Left ventricle myocardium inferior (tissue), 1 donor: ENCODE results near the gene NCBP2. TPM values are rescaled to one million over a fixed set of nuclear protein-coding genes. Genes with fewer than 3 reads are reported as not detected.

Source experiments
- DNase-seq: peaks from one replicate; pipeline ENCODE4 v3.0.0-alpha.2; 2020
- H3K27ac ChIP-seq: fragments of 200-600 bp; replicated peaks from 2 replicates; pipeline ENCODE4 v1.8.0; 2021
- H3K27me3 ChIP-seq: fragments of 200-600 bp; 2 replicates; pipeline ENCODE4 v1.8.0; 2021; ENCODE audit warnings: low read depth
- H3K36me3 ChIP-seq: fragments of 200-600 bp; 2 replicates; pipeline ENCODE4 v1.8.0; 2021
- H3K4me1 ChIP-seq: fragments of 200-600 bp; 2 replicates; pipeline ENCODE4 v1.8.0; 2021
- H3K4me3 ChIP-seq: fragments of 200-600 bp; 2 replicates; pipeline ENCODE4 v1.8.0; 2021; ENCODE audit warnings: mild to moderate bottlenecking, moderate library complexity
- H3K9me3 ChIP-seq: fragments of 200-600 bp; replicated peaks from 2 replicates; pipeline ENCODE4 v1.8.0; 2021
- intact Hi-C: fragments of 100-400 bp; cut with micrococcal nuclease; formaldehyde crosslinking; loops from one replicate; pipeline ENCODE4 v1.11.0; 2022
- total RNA-seq: library from RNA; stranded (reverse); fragmentation: NEBNext Ultra II Directional; extraction: Animal tissue kit (Norgen Biotek cat#: 25700); gene quantifications from one replicate; pipeline ENCODE4 v1.2.1, GENCODE V29; 2021
- TF ChIP-seq, protein P1 (sequence below): fragments of 200-600 bp; IDR thresholded peaks from 2 replicates; pipeline ENCODE4 v1.8.0; 2021; ENCODE audit warnings: antibody characterized with exemption, mild to moderate bottlenecking, borderline replicate concordance
- donor health status: DM: no; HTN: yes; CAD: no; lungs with severe emphysema.

The NCBP2 gene
- total RNA-seq, 1 donor from 2014 or later = 36.9 TPM

DNA sequence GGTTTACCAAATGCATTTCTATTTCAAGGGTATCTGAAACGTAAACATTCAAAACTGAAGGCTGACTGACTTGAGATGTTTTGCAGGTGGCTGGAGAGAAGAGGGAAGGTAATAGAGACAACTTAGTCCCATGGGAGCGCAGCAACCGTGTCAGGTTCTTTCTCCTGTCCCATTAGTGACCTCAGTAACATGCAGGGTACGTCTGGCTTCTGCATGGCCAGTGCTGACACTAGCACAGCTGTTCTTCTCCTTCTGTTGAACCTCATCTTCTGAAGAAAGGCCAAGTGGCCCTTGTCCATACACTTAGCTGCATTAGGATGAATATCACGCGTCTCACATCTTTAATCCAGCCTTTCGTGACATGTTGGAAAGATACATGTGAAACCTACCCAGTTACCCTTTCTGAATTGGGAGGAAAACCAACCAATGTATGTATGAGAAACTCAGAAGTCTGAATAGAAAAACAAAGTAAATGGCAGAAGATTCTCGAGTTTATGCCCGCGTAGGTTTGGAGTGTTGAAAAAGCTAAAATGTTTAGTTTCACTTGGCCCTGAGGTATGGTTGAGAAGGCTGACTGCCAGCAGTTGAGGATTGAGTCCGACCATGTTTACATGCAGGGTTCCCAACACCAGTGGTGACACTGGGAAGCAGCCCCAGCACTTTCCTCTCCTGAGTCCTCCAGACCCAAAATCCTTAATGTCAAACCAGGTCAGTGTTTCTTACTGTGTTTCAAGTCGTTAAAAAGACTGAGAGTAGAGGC lies 10.3 kb downstream of the NCBP2 start:
- no peaks in the 10 kb centered on the region for H3K27me3 ChIP-seq
- H3K9me3 ChIP-seq = no peaks in the 10 kb centered on the region

DNA sequence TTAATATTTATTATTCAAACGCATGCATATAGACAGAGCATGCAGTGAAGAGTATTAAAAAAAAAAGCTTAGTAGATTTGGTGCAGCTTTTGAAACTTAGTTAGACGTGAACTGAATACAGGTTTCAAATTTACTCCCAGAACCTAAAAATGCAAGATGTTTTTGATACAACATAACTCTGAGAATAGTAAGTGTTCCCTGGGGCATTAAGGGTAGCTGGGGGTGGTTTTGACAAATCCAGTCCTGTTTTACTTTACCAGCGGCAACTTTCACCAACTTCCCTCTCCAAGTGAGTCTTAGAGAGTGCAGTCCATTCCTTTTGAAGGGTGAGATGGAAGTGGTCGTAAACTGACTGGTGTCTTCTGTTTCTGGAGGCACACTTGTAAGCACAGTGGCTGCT lies 11.2 kb downstream of the NCBP2 start:
- H3K27me3 ChIP-seq = no peaks in the 10 kb centered on the region
- H3K9me3 ChIP-seq = no peaks in the 10 kb centered on the region
- peaks cover 74% of the 10 kb centered on the region for H3K36me3 ChIP-seq
- H3K4me1 ChIP-seq = no peaks in the 10 kb centered on the region
- intact Hi-C loops = no loop called here
- no peak for DNase-seq
- H3K27ac ChIP-seq = no peak overlapping the region
- no peak overlapping the region for H3K4me3 ChIP-seq
- TF ChIP-seq, protein P1, sequence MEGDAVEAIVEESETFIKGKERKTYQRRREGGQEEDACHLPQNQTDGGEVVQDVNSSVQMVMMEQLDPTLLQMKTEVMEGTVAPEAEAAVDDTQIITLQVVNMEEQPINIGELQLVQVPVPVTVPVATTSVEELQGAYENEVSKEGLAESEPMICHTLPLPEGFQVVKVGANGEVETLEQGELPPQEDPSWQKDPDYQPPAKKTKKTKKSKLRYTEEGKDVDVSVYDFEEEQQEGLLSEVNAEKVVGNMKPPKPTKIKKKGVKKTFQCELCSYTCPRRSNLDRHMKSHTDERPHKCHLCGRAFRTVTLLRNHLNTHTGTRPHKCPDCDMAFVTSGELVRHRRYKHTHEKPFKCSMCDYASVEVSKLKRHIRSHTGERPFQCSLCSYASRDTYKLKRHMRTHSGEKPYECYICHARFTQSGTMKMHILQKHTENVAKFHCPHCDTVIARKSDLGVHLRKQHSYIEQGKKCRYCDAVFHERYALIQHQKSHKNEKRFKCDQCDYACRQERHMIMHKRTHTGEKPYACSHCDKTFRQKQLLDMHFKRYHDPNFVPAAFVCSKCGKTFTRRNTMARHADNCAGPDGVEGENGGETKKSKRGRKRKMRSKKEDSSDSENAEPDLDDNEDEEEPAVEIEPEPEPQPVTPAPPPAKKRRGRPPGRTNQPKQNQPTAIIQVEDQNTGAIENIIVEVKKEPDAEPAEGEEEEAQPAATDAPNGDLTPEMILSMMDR = no peak

More for the DNA sequence above, 10.3 kb downstream of the NCBP2 start:
- Histone ChIP-seq H3K36me3 (peaks cover 83% of the 10 kb centered on the region), H3K4me3 (no peak overlapping the region), H3K27ac (no peak overlapping the region), H3K4me1 (no peaks in the 10 kb centered on the region)
- TF ChIP-seq, protein P1 = no peak
- no peak for DNase-seq
- intact Hi-C loops = no loop called here

DNA sequence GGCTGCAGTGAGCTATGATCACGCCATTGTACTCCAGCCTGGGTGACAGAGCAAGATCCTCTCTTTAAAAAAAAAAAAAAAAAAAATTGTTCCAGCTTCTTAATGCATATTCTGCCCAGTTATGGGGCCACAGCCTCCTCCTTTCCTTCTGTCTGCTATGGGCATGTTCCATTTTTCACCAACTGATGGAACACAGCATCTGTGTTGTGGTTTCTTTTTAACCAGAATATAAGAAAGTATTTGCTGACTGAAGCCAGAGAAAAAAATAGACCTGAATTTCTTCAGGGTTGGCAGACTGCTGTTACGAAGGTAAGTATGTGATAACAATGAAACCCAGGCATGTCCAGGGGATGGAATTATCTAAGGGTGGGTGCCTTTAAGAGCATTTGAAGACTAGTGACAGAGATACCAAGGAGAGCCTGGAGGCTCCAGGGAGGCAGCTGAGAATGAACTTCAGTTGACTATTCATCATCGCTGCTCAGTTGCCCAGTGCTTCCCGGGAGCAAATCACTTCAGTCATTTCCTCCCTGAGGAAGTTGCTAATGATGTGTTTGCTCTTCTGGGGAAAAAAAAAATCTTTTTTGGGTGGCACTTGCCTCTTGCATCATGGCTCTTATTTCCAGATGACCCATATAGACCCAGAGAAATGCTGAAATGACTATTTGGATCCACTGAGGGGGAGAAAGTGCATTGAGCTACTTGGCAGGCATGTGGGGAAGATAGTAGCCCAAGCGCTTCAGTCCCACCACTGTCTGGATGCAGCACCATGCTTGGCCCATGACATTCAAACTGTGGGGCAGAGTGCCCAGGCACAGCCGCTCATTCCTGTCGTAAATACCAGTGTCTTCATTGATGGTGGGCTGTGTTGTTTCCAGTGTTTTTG lies 14.5 kb downstream of the NCBP2 start:
- intact Hi-C loops = no loop called here
- H3K4me3 ChIP-seq = no peak overlapping the region
- H3K36me3 ChIP-seq = peaks cover 66% of the 10 kb centered on the region
- TF ChIP-seq, protein P1 = no peak
- H3K27me3 ChIP-seq = no peaks in the 10 kb centered on the region
- no peak overlapping the region for H3K27ac ChIP-seq
- DNase-seq = no peak
- no peaks in the 10 kb centered on the region for H3K9me3 ChIP-seq
- no peaks in the 10 kb centered on the region for H3K4me1 ChIP-seq

DNA sequence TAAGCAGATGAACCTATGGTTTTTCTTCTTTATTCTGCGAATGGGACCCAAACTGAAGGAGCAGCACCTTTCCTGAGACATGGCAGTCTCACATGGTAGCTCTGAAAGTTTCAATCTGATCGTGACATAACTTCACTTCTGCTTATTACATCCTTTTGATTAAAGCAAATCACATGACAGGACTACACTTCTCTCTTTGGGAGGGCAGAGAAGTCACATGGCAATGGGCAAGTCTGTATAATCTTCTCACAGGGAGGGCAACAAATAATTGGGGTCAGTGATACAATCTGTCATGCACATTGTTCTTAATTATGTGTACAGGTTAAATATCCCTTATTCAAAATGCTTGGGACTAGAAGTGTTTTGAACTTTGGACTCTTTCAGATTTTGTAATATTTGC lies 21.6 kb downstream of the NCBP2 start:
- DNase-seq = no peak
- Histone ChIP-seq H3K27ac (no peak overlapping the region), H3K27me3 (no peaks in the 10 kb centered on the region), H3K36me3 (peaks cover 48% of the 10 kb centered on the region), H3K9me3 (peaks cover 8% of the 10 kb centered on the region), H3K4me1 (no peaks in the 10 kb centered on the region), H3K4me3 (no peak overlapping the region)
- TF ChIP-seq, protein P1 = no peak
- intact Hi-C loops = no loop called here

DNA sequence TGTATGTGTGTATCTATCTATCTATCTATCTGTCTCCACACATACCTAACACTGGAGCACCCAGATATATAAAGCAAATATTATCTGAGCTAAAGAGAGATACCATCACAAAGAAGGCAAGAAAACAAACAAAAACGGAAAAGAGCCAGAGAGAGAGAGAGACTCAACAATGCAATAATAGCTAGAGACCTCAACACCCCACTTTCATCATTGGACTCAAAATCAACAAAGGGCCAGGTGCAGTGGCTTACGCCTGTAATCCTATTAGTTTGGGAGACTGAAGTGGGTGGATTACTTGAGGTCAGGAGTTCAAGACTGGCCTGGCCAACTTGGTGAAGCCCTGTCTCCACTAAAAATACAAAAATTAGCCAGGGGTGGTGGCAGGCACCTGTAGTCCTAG lies 23.4 kb downstream of the NCBP2 start:
- no peaks in the 10 kb centered on the region for H3K27me3 ChIP-seq
- peaks cover 8% of the 10 kb centered on the region for H3K9me3 ChIP-seq
- peaks cover 45% of the 10 kb centered on the region for H3K36me3 ChIP-seq
- intact Hi-C loops = no loop called here
- H3K4me1 ChIP-seq = no peaks in the 10 kb centered on the region
- no peak overlapping the region for H3K4me3 ChIP-seq
- H3K27ac ChIP-seq = no peak overlapping the region
- TF ChIP-seq, protein P1 = no peak
- no peak for DNase-seq
